Left colon (tissue), 2 donors: ENCODE measurements around the gene HNMT. TPM values are rescaled to one million over a fixed set of nuclear protein-coding genes. Genes with fewer than 3 reads are reported as not detected.

Experiments
- ATAC-seq: fragments of 200-7000 bp; cut with Tn5 transposase; one replicate; pipeline ENCODE4 v1.9.1; 2020; ENCODE audit warnings: mild to moderate bottlenecking, moderate library complexity
- DNase-seq, 2 donors: peaks; one replicate each; pipeline ENCODE4 v3.0.0-alpha.2; 2020
- intact Hi-C, 2 donors: fragments of 100-400 bp; cut with DNase I in 1 of 2; cut with micrococcal nuclease in 1 of 2; formaldehyde crosslinking; loops; one replicate each; pipeline versions ENCODE4 v1.11.2 to v1.14.0; 2022; cut with DNase I, micrococcal nuclease
- total RNA-seq, 2 donors: library from RNA; stranded (reverse); fragmentation: NEBNext Ultra II Directional; extraction: Animal tissue kit (Norgen Biotek cat#: 25700); gene quantifications; one replicate each; pipeline ENCODE4 v1.2.1, GENCODE V29; 2021
- donor health status: DM: no; HTN: no; CAD: no.
- donor health status: DM: yes; HTN: yes; CAD: no.

Gene HNMT
- total RNA-seq, 2 donors from 2014 or later = 74.0 to 78.2 TPM

DNA sequence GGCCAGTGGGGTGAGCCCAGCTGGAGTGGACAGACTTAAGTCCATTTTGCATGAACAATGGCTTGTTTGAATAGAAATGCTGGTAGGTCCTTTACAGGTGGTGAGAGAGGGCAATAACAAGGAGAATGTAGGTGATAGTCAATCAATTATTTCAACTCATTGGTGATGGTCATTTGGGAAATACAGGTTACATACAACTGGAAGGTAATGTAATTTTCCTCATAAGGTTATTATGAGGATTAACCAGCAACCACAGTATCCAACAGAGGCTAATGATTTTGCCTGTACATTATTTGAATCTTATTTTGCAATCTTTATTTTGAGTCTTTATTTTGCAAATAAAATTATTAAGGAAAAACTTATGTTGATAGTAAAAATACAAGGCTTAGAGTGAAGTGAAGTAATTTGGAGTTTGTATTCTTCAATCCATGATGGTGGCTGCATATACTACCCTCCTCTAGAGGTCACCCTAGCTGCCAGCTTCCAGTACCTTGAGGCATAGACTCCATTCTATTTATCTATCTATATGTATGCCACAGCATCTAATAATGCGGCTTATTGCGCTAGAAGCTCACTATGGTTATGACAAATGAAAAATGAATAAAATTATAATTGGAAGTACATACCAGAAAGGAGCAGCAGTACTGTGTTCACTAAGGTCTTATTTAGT, 20.5 kb upstream of the HNMT start:
- intact Hi-C loops = no loop called here
- ATAC-seq (no peak), DNase-seq (no peak)

DNA sequence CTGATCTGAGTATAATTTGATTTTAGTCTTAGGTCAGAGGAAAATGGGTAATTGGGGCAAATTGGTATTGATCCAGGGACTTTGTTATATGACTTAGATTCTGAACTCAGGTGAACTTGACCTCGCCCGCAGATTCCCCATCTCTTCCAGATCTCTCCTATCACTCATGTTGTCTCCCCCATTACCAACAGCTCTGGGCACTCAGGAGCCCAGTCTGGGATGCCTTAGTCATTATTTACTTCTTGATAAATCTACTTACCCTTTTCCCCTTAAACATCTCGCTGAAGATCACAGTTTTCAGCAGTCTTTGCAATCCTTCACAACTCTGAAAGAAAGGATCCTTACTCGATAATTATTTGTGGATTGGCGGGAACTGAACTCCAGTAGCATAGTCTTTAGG, 19.6 kb upstream of the HNMT start:
- DNase-seq = no peak
- intact Hi-C loops = no loop called here
- ATAC-seq = no peak

DNA sequence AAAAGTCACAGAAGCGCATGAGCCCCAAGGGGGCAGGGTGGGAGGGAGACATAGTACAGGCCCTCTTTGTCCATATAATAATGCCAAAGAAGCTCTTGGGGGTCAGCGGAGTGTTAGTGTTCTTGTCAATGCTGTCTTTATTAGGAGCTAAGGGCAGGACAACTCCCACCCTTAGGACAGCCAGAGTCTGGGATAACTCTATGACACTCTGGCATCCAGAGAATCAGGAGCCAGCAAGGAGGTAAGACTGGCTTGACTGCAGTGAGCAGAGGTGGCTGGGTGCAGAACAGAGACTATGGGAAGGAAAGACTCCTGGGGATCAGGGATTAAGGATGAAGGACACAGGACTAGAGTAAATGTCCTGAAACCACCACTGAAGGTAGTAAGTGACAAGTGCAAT, 19.0 kb upstream of the HNMT start:
- no peak for DNase-seq
- ATAC-seq = no peak
- intact Hi-C loops = no loop called here

DNA sequence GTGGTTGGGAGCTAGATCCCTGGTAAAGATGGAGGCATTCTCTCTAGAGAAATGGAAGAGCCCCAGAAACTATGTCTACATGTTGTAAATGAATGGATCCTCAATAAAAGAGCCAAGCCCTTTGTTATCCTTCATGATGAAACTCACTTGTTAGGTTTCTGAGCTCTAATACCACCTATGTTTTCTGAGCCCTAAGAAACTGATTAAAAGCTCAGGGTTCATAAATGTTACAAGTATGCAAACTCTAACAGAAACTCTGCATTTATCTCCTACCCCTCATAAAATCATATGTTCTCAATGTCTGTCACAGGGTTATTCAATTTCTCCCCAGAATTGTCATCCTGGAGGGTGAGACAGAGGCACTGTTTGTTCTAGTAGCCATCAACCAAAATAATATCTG, 18.0 kb upstream of the HNMT start:
- intact Hi-C loops = no loop called here
- DNase-seq (no peak), ATAC-seq (no peak)

DNA sequence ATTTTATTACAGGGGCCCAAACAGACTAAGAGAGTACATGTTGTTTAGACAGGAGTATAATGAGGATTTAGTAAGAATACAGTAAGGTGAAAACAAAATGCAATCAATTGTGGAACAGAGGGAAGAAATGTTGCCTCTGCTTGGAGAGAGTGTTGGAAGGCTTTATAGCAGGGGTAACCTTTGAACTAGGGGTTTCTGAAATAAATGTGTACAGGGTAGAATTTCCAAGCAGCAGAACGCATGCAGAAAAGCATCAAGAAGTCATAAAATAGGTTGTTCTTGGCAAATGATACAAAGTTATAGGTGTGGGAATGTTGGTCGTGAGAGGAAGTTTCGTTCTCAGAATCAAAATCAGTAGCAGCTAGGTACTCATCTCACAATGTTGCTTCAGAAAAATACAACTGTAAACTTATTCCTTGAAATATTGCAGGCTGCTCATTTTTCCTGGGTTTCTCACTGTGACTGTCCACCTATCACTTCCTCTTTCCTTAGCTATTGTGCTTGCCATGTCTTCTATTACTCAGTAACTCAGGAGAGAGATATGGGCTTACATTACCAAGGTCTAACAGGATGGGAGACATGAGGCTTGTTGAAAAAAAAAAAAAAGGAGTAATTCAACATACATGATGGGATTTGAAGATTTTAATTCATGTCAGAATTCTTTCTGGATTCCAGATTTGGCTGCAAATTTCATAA, 17.1 kb upstream of the HNMT start:
- intact Hi-C loops = no loop called here

DNA sequence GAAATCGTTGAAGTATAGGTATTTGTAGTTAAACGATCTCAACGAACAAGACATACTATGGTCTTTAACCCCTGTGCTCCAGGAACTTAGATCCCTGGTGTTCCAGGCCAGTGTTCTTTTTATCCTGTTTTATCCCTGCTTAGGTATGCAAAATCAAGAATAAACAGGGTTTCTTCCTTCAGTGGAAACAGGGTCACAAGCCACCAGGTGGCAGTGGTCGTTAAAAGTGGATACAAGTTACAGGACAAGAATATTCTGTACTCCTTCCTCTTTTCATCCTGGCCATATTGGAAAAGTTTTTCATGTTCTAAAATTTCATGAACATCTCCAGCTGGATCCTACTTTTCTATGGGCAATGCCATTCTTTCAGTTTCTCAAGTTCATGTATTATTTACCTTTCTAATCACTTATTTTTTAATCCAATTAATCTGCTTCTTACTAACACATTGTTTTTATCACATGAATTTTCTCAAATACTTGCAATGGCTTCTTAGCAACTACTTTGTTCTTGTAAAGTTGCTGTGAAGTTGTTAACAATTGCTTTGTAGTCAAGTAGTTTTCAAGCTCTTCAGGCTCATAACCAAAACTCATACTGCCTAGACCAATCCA, 16.4 kb upstream of the HNMT start:
- intact Hi-C loops = no loop called here
- DNase-seq = peak; percentile 75 to 85
- peak; percentile 60 for ATAC-seq

More for the DNA sequence above, 17.1 kb upstream of the HNMT start:
- no peak for DNase-seq
- ATAC-seq = peak; percentile 77

DNA sequence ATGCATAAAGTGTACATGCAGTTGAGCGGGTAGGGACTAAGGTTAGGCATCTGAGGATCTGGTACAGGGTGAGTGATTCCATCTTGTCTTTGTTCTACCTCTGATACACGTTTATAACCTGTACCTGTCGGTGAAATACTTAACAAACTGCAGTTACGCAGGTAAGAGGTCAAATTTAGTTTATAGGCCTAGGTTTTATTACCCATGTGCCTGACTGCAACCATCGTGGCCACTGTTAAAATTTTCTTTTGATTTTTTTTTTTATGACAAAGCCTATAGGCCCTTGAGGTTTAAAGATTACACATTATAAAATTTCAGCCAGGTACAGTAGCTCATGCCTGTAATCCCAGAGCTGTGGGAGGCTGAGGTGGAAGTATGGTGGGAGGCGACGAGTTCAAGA, 15.4 kb upstream of the HNMT start:
- DNase-seq (no peak), ATAC-seq (peak; percentile 69)
- intact Hi-C loops = no loop called here

DNA sequence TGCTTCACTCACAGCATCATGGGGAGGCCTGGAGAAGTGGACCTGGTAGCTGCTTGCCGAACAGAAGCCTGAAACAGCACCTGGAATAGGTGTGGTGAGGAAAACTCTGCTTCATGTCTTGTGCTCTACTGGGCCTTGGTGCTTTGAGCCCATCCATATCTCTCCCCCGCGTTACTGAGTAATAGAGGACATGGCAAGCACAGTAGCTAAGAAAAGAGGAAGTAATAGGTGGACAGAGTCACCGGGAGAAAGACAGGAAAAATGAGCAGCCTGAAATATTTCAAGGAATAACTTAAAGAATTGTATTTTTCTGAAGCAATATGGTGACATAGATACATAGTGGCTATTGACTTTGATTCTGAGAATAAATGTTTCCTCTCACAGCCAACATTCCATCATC, 14.0 kb upstream of the HNMT start:
- intact Hi-C loops = no loop called here
- ATAC-seq (no peak), DNase-seq (no peak)

DNA sequence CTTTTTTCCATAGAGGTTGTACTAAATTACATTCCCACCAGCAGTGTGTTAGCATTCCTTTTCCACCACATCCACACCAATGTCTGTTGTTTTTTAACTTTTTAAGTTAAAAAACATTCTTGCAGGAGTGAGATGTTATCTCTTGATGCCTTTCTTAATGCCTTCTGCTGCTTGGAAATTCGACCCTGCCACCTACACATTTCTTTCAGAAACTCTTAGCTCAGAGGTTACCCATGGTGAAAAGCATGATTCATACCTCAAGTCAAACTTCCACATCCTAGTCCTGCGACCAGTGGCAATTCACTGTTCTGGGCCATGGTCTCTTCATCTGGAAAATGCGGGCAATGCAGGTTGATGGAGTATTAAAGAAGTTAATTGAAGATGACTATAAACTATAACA, 12.7 kb upstream of the HNMT start:
- intact Hi-C loops = no loop called here
- DNase-seq (no peak), ATAC-seq (no peak)

DNA sequence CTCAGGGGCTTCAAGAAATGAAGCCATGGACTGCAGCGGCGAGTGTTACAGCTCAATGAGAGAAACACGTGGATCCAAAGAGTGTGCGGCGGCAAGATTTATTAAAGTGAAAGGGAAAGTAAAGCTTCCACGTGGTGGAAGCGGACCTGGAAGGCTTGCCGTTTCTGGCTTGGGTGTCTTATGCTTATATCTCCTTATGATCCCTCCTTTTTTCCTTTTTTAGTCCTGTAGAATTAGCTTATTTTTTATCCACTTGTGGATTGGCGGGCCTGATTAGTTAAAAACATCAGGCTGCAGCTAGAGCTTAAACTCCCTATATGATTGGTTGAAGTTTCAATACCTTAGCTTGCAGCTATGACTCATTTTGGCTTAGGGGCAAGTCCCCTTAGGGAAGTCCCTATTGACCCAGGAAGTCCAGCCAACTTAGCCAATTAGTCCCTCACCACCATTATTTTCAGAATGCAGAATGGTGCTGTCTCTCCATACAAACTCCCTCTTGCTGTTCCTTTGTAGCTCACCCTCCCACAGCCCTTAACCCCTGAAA, 11.6 kb upstream of the HNMT start:
- ATAC-seq (no peak), DNase-seq (no peak)
- intact Hi-C loops = no loop called here

DNA sequence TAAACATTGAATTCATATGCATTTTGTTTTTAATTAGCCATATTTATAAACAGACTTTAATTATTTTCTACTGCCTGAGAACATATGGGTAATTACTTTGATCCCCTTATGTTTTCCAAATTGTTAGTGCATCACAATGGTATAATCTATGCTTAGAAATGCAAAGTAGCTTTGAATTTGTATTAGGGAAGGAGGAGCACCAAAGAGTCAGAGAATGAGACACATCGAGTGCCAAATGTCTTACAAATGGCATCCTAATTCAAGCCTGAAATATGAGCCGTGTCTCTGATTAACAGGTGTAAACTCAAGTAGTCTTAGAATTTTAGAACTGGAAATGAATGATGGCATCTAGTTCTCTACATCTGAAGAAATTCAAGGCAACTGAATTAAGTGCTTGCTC, 8.7 kb upstream of the HNMT start:
- ATAC-seq = no peak
- intact Hi-C loops = no loop called here
- DNase-seq = no peak

DNA sequence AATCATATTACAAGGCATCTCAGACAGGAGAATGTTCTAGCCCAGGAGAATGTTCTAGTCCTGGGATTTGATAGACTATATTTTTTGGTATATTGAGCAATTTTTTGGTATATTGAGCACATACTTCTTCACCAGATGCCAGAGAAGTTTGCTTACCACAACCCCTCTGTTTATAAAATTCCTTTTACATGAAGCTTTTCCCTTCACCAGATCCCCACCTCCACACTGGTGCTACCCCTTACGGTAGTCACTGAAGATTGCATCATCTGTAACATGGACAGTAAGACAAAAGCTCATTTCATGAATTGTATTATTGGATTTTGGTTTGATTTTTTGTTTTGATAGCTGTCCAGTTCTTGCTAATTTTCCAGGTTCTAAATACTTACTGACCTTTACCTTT, 7.2 kb upstream of the HNMT start:
- DNase-seq (no peak), ATAC-seq (no peak)
- intact Hi-C loops = no loop called here

DNA sequence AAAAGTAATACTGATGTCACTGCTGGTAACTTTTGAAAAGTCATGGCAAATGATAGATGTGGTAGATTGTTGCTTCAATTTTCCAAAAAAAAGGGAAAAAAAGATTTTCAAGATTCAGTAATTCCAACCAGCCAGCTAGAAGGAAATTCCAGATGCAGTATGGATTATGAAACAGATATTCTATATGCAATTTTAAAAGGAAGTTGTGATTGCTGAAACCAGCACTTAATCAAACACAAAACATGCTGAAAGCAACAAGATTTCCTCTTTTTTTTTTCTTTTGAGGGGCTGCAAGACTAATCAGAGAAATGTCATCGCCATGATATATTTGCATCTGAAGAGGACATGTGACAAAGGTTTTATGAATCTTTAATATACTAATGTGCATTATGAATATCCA, 5.1 kb upstream of the HNMT start:
- ATAC-seq = no peak
- no peak for DNase-seq
- intact Hi-C loops = no loop called here

DNA sequence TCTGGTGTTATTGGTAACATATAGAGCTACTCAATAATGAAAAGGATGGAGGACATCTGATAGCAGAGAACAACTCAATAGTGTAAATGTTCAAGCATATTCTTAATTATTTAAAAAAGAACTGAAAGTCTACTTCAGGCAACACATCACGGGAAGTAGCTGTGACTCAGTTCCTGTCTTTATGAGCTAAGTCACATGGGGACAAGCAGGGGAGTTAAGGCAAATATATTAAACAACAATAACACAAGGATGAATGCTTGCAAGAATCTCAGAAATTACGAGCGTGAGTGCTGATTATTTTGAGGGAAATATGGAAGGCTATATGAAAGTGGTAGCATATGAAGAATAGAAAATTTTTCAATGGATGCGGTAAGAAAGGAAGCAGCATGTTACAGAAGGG, 4.0 kb upstream of the HNMT start:
- no peak for DNase-seq
- intact Hi-C loops = no loop called here

DNA sequence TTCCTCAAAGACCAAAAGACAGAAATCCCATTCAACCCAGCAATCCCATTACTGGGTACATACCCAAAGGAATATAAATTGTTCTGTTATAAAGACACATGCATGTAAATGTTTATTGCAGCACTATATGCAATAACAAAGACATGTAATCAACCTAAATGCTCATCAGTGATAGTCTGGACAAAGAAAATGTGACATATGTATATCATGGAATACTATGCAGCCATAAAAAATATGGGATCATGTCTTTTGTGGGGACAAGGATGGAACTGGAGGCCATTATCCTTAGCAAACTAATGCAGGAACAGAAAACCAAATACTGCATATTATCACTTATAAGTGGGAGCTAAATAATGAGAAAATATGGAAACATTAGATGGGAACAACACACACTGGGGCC, 2.7 kb upstream of the HNMT start:
- DNase-seq = no peak
- no peak for ATAC-seq
- intact Hi-C loops = no loop called here

More for the DNA sequence above, 4.0 kb upstream of the HNMT start:
- ATAC-seq = no peak

DNA sequence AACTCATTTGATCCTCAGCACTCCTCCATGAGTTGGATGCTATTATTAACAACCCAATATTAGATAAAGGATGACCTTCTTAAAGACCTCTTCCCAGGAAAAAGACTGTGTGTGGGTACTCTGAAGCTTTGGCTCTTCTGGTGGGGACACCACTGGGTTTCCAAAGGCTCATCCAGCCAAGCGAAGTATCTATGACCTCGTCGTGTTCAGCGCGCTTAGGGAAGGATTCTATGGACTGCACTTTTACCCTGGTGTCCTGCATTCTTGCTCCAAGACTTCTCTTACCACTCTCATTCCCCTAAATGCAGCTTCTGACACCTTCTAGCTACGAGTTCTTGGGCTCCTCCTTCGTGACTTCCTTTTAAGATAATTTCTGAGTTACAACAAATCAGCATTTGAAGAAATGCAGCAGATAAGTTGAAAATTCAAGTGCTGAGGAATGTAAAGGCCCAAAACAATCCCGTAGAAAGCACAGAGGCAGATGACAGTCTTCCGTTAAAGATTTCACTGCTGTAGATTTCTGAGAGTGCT, 673 bp upstream of the HNMT start:
- DNase-seq (no peak), ATAC-seq (peak; percentile 36)
- intact Hi-C loops = no loop called here

DNA sequence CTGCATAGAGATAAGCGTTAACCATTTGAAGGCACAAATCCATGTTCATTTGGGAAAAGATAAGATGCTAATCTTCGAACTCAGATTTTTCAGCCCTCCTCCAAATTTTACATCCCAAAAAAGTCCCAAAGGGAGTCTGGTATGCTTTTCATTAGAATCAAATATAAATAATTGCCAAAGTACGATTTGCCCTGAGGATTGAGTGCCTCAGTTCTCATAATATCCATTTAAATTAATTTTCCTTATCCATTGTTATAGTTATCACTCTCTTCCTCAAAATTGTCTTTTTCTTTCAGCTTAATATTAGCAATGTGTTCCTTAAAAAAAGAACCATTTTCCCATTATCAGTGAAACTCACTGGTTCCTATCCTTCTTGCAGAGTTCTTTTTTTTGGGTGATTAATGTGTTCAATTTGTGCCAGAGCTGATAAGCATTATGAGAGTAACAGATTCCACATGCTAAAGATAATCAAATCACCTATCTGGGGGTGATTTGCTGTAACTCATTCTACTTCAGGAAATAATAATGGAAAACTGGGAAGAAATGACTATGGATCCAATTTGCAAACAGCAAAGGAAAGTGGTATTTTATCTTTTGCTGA, 686 bp downstream of the HNMT start:
- no peak for DNase-seq
- intact Hi-C loops = no loop called here
- ATAC-seq = no peak

DNA sequence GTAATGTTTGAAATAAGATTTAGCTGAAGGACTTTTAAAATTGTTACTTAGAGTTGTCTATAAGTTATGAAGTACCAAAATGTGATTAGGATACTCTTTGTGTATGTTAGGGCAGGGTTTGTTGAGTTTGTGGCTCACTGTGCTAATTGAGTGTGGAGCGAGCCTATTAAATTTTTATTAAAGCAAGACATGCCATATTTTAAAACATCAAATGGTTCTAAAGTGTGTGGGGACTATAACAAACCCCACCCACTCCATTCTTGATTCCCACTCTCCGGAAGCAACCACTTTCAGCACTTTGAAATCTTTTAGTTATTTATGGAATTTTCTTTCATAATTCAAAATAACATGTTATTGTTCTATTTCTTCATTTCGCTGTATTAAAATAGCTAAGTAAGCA, 1.8 kb downstream of the HNMT start:
- DNase-seq (no peak), ATAC-seq (no peak)
- intact Hi-C loops = no loop called here

DNA sequence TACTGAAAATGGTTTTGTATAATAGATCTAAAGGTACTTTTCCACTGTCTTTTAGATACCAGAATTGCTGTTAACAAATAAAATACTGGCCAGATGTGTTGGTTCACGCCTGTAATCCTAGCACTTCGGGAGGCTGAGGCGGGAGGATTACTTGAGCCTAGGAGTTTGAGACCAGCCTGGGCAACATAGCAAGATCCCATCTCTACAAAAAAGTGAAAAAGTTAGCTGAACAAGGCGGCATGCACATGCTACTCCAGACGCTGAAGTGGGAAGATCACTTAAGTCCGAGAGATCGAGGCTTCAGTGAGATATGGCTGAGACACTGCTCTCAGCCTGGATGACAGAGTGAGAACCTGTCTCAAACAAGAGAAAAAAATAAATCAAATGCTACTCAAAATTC, 2.8 kb downstream of the HNMT start:
- no peak for DNase-seq
- ATAC-seq = no peak
- intact Hi-C loops = no loop called here
